Medulla oblongata (tissue), 1 donor: ENCODE measurements around the gene KCNQ1.

Experiments used
- DNase-seq: peaks from one replicate; pipeline ENCODE4 v3.0.0-alpha.2; 2015; ENCODE audit errors: extremely low spot score

Gene KCNQ1

GRCh38 chr11:2523821-2524391 lies 79.1 kb downstream of the KCNQ1 start:
- no peak for DNase-seq

DNA sequence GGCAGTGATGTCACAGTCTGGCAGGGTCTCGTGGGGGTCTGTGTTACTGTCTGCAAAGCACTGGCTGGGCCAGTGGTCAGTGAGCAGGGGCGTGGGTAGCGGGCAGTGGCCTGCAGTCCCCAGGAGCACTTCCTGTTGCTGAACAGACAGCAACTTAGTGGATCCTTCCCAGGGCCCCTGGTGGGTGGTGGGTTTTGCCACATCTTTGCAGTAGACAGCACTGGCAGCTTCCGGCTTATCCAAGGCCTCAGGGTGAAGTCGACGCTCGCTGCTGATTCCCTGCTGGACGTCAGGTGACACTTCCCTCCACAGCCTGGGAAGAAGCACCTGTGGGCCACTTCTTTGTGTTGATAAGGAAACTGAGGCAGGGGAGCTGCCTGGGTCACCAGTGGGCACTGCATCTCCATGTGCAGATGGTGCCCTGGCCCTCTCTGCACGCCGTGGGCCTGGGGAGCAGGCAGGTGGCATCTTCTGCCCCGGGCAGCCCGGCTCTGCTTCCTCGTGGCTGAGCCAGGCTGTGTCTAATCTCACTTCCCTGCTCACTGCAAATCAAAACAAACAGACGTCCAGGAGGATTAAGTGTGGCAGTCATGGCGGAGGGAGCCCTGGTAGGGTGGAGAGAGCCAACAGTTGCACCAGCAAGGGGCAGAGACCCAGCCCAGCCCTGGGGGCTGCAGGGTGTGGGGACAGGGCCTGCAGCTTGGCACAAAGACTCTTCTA lies 79.8 kb downstream of the KCNQ1 start:
- no peak for DNase-seq

DNA sequence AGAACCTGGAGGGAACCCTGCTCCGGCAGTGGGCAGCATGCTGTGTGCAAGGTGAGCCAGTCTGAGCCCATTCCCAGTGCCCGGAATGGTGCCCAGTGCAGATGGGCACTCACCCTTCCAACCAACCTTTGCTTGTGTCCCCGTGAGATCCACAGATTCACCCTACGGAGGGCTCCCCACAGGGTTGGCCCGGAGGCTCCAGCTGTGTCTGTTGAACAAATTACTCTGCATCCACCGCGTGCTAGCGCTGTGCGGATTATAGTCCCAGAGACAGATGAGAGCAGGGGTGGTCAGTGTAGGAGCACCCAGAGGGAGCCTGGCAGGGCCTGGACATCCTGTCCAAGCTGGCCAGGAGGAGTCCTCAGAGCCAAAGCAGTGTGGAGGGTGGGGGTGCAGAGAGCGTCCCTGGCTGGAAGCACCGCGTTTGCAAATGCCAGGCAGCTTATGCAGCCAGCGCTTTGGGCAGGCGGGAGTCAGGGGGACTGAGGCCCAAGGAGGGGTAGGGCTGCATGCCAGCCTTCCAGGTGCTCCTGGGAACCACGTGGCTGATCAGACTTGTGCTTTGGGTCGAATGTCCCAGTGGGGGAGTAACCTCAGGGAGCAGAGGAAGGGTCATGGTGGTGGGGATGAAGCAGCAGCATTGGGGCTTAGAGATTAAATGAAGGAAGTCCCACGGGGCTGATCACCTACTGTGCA lies 80.5 kb downstream of the KCNQ1 start:
- no peak for DNase-seq

DNA sequence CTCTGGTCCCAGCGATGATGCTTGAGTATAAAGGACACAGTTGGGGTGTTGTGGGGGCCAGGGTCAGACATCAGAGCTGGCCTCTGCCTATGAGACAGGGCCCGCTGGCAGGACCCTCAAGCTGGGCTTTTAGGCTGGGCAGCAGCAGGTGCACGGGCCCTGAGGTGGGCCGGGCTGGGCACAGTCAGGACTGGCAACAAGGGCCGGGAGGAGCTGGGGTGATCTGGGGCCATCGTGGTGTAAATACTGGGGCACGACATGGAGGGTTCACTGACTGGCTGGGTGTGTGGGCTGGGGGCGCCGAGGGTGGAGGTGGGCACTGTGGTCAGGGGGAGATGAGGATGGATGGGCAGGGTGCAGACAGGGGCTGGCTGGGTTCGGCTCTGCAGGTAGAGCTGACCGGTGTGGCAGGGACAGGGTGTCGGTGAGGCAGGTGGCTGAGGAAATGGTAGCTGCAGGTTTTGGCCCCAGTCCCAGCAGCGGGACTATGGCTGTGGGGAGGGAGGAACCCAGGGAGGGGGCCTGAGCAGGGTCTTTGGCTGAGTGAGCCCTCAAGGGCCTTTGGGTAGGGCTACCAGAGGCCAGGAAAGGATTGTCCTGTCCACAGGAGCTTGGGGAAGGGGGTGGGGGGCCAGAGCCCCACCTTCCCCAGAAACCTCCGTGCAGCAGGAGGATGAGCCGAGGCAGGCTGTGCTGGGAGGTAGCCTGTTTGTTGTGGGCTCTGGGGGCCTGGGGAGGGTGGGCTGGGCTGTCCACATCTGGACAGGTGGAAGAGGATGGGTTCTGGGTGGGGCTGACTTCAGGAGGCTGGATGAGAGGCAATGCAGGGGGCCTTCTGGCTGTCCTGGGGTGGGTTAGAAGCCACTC lies 81.4 kb downstream of the KCNQ1 start:
- DNase-seq: no peak

- DNase-seq: peak; percentile 64
Observed at GRCh38 chr11:2526808-2527381, 82.1 kb downstream of the KCNQ1 start.

GRCh38 chr11:2527621-2528291 lies 82.9 kb downstream of the KCNQ1 start:
- no peak for DNase-seq

DNA sequence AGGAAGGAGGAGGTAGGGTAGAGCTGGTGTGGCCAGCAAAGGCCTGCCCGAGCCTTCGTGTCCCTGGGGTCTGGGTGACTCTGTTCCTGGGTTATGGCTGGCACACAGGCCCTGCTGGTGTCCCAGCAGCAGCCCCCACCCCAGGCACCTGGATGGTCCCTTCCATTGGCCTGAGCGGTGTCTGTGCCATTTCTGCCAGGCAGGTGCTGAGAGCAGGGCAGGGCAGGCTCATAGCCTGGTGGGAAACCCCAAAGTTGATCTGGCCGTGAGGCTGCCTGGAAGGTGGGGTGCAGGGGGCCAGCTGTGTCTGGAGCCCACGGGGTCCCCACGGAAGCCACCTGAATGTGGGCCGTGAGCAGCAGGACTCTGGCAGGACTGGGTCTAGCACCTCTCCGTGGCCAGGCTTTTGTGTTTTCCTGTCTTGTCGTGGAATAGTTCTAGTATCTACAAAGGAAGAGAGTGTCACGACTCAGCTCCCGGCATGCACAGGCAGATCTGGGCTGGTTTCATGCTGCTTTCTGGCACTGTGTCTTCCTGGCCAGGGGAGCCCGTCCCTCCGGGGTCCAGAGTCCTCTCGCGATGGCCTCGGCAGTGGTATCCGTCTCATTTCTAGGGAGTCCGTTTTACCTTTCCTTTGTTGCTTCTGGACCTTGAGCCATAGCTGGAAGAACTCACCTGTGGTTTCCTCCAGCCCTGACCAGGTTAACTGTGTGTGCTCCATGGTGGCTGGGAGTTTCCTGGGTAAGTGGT lies 83.7 kb downstream of the KCNQ1 start:
- DNase-seq: no peak

DNA sequence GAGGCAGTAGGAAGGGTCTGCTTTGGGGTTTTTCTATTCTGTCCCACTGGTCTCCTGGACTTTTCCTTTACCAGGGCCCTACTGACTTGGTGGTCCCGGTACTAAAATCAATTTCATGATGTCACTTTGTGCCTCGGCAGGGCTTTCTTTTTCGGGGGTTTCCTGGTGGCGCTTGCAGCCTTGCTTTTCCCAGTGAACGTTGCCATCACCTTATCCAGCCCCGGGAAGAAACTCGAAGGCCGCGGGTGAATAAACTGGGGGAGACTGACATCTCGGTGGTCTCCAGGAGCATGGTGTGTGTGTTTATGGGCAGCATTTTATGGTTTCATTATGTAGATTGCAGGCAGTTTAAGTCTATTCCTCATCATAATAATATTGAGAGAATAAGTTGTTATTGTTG lies 84.4 kb downstream of the KCNQ1 start:
- no peak for DNase-seq

GRCh38 chr11:2529636-2530035 lies 84.8 kb downstream of the KCNQ1 start:
- DNase-seq: no peak

- no peak for DNase-seq
Observed at GRCh38 chr11:2530131-2530854, 85.5 kb downstream of the KCNQ1 start.

- DNase-seq: no peak
Observed at GRCh38 chr11:2530855-2531200, 86.0 kb downstream of the KCNQ1 start.

- DNase-seq: peak; percentile 67
Observed at GRCh38 chr11:2531277-2531986, 86.6 kb downstream of the KCNQ1 start.

DNA sequence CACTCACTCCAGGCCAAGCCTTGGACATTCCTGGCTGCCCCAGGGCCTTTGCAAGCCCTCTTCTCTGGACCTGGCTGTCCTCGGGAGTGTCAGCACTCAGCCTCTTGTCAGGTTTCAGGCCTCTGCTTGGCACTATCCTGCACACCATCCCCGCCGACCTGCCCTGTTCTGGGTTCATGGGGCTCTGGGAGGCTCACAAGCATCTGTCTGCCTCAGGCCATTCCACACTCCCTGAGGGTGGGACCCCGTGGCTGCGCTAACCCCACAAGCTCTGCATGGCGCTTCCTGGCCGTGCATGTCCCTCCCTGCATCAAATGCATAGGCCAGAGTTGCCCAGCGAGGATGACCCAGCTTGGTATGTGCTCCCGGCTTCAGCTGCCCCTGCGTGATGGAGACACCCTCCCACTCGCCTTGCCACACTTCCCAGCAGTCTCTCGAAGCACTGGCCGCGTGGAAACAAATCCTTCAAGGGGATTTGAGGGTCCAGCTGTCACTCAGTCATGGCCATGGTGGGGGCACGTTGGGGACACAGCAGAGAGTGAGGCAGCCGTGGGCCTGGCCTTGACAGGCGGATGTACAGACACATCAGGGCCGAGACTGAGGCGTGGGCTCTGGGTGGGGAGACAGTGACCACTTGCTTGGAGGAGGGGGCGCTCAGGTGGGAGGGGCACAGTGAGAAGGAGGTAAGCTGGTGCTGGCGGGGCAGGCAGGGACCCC lies 87.3 kb downstream of the KCNQ1 start:
- DNase-seq: no peak

DNA sequence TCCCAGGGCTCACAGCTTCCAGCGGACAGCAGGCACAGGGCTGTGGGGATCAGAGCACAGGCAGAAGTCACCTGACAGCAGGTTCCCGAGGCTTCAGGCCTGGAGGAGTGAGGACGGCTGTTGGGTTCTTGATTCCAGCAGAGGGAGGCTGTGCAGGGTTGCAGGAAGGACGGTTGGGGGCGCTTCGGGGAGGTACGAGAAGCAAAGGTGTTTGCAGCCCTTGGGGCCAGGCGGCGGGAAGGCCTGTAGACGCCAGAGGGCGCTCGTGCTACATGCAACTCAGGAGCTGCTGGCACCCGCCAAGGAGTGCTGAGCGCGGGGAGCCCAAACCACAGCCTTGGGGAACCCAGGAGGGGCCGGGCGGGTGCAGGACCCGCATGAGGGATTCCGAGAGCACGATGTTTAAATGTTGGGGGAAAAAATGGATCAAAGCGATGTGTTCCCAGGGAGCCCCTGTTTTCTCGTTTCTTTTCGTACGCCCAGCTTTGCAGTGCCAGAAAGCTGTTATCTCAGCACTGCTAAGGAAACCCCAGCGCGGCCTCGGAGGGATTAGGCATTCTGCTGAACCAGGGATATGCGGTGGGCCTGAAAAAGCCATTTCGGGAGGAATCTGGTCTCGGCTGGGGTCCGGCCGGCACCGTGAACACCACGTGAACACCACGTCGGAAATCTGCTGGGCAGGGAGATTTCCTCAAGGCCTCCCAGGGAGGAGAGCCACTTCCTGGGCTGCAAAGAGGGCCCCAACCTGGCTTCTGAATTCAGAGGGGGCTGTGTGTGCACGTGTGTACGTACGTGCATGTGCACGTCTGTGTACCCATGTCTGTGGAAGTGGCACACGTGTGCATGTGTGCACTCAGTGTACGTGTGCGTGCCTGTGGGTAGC lies 88.1 kb downstream of the KCNQ1 start:
- DNase-seq: peak; percentile 88

DNA sequence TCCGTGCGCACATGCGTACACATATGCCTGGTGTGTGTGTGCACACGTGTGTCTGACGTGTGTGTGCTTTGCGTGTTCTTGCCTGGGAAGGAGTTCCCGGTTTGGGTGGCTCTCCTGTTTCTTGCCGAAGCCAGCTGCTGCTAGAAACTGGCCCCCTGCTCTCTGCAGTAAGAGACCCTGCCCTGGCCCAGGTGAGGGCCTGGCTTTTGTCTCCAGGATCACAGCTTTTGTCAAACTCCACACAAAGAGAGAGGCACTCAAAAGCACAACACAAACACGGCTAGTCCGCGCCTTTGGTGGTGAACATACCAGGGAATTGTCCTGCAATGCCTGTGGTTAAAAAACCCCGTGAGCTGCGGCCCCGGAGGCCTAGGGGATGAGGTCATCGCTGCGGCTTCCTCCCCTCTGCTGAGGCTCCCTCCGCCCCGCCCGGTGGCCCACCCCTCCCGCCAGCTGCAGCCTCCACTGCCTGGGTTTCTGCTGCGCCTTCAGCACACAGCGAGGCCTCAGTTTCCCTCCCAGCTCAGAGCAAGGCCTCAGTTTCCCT lies 88.9 kb downstream of the KCNQ1 start:
- DNase-seq: peak; percentile 32

- no peak for DNase-seq
Observed at GRCh38 chr11:2534134-2534956, 89.5 kb downstream of the KCNQ1 start.
